Measurements from ENCODE around the gene ARHGAP40. TPM values are rescaled to one million over a fixed set of nuclear protein-coding genes. Genes with fewer than 3 reads are reported as not detected.

Gene ARHGAP40
- total and polyA plus RNA-seq, 2 of the 13 experiments (the other 11 are each of a cell fraction or from before 2014, with no cell fraction given): 0.75 to 2.1 TPM

- FAIRE-seq (no peak), DNase-seq (ENCODE audit: low spot score) (no peak), ATAC-seq (no peak)
- H3K36me3 ChIP-seq (replicated peaks in 1 of 2; ENCODE audit: control insufficient read depth in 1 of 2, insufficient read depth in 2 of 2, low read length in 2 of 2): no peaks in the 10 kb centered on the region
- peaks cover 49% of the 10 kb centered on the region for H3K4me1 ChIP-seq (ENCODE audit: insufficient read depth, low read length)
- ChIA-PET POLR2A (no interaction called here), CTCF (ENCODE audit: low intra/inter-chr PET ratio, low total read pairs) (no interaction called here)
- no peaks in the 10 kb centered on the region for H3K9me3 ChIP-seq (ENCODE audit: low read length)
- no peak overlapping the region for H3K27ac ChIP-seq (ENCODE audit: extremely low read length, insufficient read depth, low read length)
- BruUV-seq (replicated peaks): no TSS peak
- 82% methylated on average over 12 of the region's 12 CpGs for WGBS (ENCODE audit: low lambda C conversion rate)
- H3K4me2 ChIP-seq (ENCODE audit: low read depth, low read length): no peak overlapping the region
- intact Hi-C loops (cut with micrococcal nuclease; ENCODE audit: unreplicated experiment): no loop called here
- no peak overlapping the region for H3K4me3 ChIP-seq (replicated peaks in 1 of 3; ENCODE audit: insufficient read depth in 1 of 3, low read depth in 2 of 3, low read length in 3 of 3)
- H4K20me1 ChIP-seq (ENCODE audit: insufficient read depth, low read length): no peaks in the 10 kb centered on the region
- in situ Hi-C loops (cut with HindIII; ENCODE audit: extremely low pct_ligation_motif_present, low pct_unique_long_range_greater_than_20kb): no loop called here
- peak; percentile 38; the same call in 1 of the 2 replicates for TF ChIP-seq ZNF253 (CRISPR knock-in tag; IDR thresholded peaks at IDR 0.05; ENCODE audit: borderline replicate concordance)
- no peak for TF ChIP-seq MAFG (CRISPR knock-in tag; IDR thresholded peaks at IDR 0.05)
- no peak for TF ChIP-seq SOX13 (IDR thresholded peaks at IDR 0.05)
- no peak for TF ChIP-seq SOX13 (CRISPR knock-in tag; conservative IDR thresholded peaks at IDR 0.05 in 1 of 2, IDR thresholded peaks at IDR 0.05 in 1 of 2)
- no peak for TF ChIP-seq KDM6A (CRISPR knock-in tag; IDR thresholded peaks at IDR 0.05; ENCODE audit: low read depth)
- no peak for TF ChIP-seq KLF9 (CRISPR knock-in tag; IDR thresholded peaks at IDR 0.05; ENCODE audit: low read depth)
- TF ChIP-seq ZBTB34 (CRISPR knock-in tag; IDR thresholded peaks at IDR 0.05): no peak
- no peak for TF ChIP-seq ZNF451 (CRISPR knock-in tag; IDR thresholded peaks at IDR 0.05)
- no peak overlapping the region for H2AFZ ChIP-seq (ENCODE audit: low read length)
- H3K27me3 ChIP-seq (ENCODE audit: control insufficient read depth in 1 of 2, insufficient read depth in 2 of 2, low read length in 2 of 2): peaks cover 2 to 27% of the 10 kb centered on the region in 2 experiments; a peak in 4 of 5 replicates
- H3K9ac ChIP-seq (ENCODE audit: insufficient read depth, low read depth, low read length): no peak overlapping the region
- no peaks in the 10 kb centered on the region for H3K79me2 ChIP-seq (ENCODE audit: insufficient read depth, low read length)
These were observed 5.7 kb downstream of the ARHGAP40 start for GRCh38 chr20:38607351-38607750.

GRCh38 chr20:38608188-38608587, 6.6 kb downstream of the ARHGAP40 start:
- WGBS (ENCODE audit: low lambda C conversion rate): 72% methylated on average over 4 of the region's 4 CpGs
- no peak overlapping the region for H2AFZ ChIP-seq (ENCODE audit: low read length)
- peaks cover 2 to 19% of the 10 kb centered on the region in 2 experiments; a peak in 3 of 5 replicates for H3K27me3 ChIP-seq (ENCODE audit: control insufficient read depth in 1 of 2, insufficient read depth in 2 of 2, low read length in 2 of 2)
- no TSS peak for BruUV-seq (replicated peaks)
- H3K27ac ChIP-seq (ENCODE audit: extremely low read length, insufficient read depth, low read length): no peak overlapping the region
- H3K9ac ChIP-seq (ENCODE audit: insufficient read depth, low read depth, low read length): no peak overlapping the region
- no peak for ATAC-seq
- intact Hi-C loops (cut with micrococcal nuclease; ENCODE audit: unreplicated experiment) (no loop called here), in situ Hi-C loops (cut with HindIII; ENCODE audit: extremely low pct_ligation_motif_present, low pct_unique_long_range_greater_than_20kb) (no loop called here)
- DNase-seq (ENCODE audit: low spot score): no peak
- H3K79me2 ChIP-seq (ENCODE audit: insufficient read depth, low read length): no peaks in the 10 kb centered on the region
- H3K36me3 ChIP-seq (replicated peaks in 1 of 2; ENCODE audit: control insufficient read depth in 1 of 2, insufficient read depth in 2 of 2, low read length in 2 of 2): no peaks in the 10 kb centered on the region
- no peak overlapping the region for H3K4me3 ChIP-seq (replicated peaks in 1 of 3; ENCODE audit: insufficient read depth in 1 of 3, low read depth in 2 of 3, low read length in 3 of 3)
- no peak overlapping the region for H3K4me2 ChIP-seq (ENCODE audit: low read depth, low read length)
- no peak for FAIRE-seq
- CTCF ChIA-PET (ENCODE audit: low intra/inter-chr PET ratio, low total read pairs): no interaction called here
- no peaks in the 10 kb centered on the region for H3K9me3 ChIP-seq (ENCODE audit: low read length)
- no peaks in the 10 kb centered on the region for H4K20me1 ChIP-seq (ENCODE audit: insufficient read depth, low read length)
- peaks cover 42% of the 10 kb centered on the region for H3K4me1 ChIP-seq (ENCODE audit: insufficient read depth, low read length)
- POLR2A ChIA-PET: no interaction called here
- TF ChIP-seq KLF16 (CRISPR knock-in tag; IDR thresholded peaks at IDR 0.05): no peak
- TF ChIP-seq ZNF160 (CRISPR knock-in tag; IDR thresholded peaks at IDR 0.05): no peak
- TF ChIP-seq SAFB2 (CRISPR knock-in tag; IDR thresholded peaks at IDR 0.05; ENCODE audit: borderline replicate concordance, low read depth): no peak
- no peak for TF ChIP-seq ZNF740 (CRISPR knock-in tag; IDR thresholded peaks at IDR 0.05)
- TF ChIP-seq HBP1 (CRISPR knock-in tag; IDR thresholded peaks at IDR 0.05; ENCODE audit: low read depth): no peak
- no peak for TF ChIP-seq PHF20 (CRISPR knock-in tag; IDR thresholded peaks at IDR 0.05)
- no peak for TF ChIP-seq KLF11 (CRISPR knock-in tag; IDR thresholded peaks at IDR 0.05)
- TF ChIP-seq ZNF709 (CRISPR knock-in tag; IDR thresholded peaks at IDR 0.05): no peak
- TF ChIP-seq ZNF207 (IDR thresholded peaks at IDR 0.05; ENCODE audit: borderline replicate concordance): no peak
- no peak for TF ChIP-seq HOXA5 (CRISPR knock-in tag; IDR thresholded peaks at IDR 0.05)
- no peak for TF ChIP-seq NFKB2 (CRISPR knock-in tag; IDR thresholded peaks at IDR 0.05; ENCODE audit: borderline replicate concordance)
- TF ChIP-seq GATAD2A (CRISPR knock-in tag; IDR thresholded peaks at IDR 0.05): no peak
